ENCODE results near the gene TMPRSS15.

Gene TMPRSS15

GRCh38 chr21:18403735-18404450 lies at the start of gene TMPRSS15:
Gene TMPRSS15 (minus strand): TSS chr21:18403785. CDS start chr21:18403622, 163 bp downstream.
- Mint-ChIP-seq H3K27ac (ENCODE audit: low read depth) (no peak within 1 kb of the TSS), H3K36me3 (ENCODE audit: insufficient read depth) (no peaks in the 10 kb centered on the region), H3K27me3 (no peaks in the 10 kb centered on the region), H3K4me3 (no peak within 1 kb of the TSS), H3K9me3 (peaks cover 5% of the 10 kb centered on the region), H3K4me1 (no peaks in the 10 kb centered on the region)
- ATAC-seq (replicated peaks; ENCODE audit: extremely low read depth, poor library complexity, severe bottlenecking) (no peak), DNase-seq (ENCODE audit: low spot score in 2 of 2) (no peak)

DNA sequence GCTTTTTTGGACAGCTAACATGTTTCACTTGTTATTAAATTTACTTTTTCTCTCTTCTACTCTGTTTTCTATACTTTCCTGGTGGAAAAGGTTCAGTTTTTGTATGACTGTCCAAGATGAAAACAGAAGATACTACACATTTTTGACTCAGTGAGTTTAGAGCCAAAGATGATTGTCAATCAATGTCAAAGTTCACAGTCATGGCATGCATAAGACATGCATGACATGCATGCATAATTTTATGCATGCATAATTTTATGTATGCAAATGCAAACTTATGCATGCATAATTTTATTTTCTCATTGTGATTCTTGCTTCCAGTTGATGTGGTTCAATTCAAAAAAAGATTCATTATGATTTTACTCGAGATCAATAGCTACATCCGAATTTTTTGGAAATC lies 48.1 kb upstream of the TMPRSS15 start:
- DNase-seq (ENCODE audit: low spot score in 2 of 2) = no peak
- no peak for ATAC-seq (replicated peaks; ENCODE audit: extremely low read depth, poor library complexity, severe bottlenecking)
- no peaks in the 10 kb centered on the region for H3K27me3 Mint-ChIP-seq
- peaks cover 12% of the 10 kb centered on the region for H3K9me3 Mint-ChIP-seq
- no peak overlapping the region for H3K4me3 Mint-ChIP-seq
- no peak overlapping the region for H3K27ac Mint-ChIP-seq (ENCODE audit: low read depth)
- H3K4me1 Mint-ChIP-seq = no peaks in the 10 kb centered on the region
- no peaks in the 10 kb centered on the region for H3K36me3 Mint-ChIP-seq (ENCODE audit: insufficient read depth)

DNA sequence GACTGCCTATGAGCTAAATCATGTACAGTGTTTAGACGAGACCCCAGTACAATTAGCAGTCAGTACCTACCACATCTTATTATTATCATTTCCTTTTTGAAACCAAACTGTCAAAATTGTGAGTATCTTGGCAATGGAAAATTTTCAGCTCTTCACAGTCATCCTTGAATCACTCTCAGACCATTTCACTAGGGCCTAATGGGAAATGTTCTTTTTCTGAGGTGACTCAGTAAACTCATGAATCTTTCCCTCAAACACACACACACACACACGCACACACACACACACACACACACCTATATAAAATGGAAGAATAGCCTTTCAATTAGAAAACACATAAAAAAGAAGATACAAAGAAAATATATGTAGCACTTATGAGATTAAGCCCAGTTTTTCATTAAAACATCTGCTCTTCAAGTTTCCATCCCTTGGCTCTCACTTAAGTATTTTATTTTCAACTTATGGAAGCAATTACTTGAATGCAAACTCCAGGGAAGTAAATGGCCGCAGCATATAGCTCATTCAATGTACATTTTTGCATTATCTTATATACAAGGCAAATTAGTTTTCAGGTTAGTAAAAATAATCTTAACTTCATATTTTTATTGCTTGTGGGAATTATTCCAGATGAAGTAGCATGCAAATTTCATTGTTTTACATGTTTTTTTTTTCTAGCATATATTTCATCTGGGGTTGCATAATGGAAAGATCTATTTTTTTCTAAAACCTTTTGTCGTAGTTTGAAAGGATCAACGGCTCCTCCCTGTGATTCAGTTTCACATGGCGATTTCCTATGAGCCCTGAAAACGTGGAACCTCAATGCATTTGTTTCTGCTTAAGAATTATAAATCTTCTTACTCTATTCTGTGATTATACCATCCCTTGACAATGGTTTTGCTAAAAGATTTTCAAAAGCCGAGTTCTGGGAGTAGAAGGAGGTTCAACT lies 46.3 kb upstream of the TMPRSS15 start:
- H3K27me3 Mint-ChIP-seq = no peaks in the 10 kb centered on the region
- ATAC-seq (replicated peaks; ENCODE audit: extremely low read depth, poor library complexity, severe bottlenecking) = no peak
- H3K9me3 Mint-ChIP-seq = peaks cover 12% of the 10 kb centered on the region
- no peak for DNase-seq (ENCODE audit: low spot score in 2 of 2)
- H3K4me3 Mint-ChIP-seq = no peak overlapping the region
- no peaks in the 10 kb centered on the region for H3K36me3 Mint-ChIP-seq (ENCODE audit: insufficient read depth)
- H3K4me1 Mint-ChIP-seq = no peaks in the 10 kb centered on the region
- no peak overlapping the region for H3K27ac Mint-ChIP-seq (ENCODE audit: low read depth)

DNA sequence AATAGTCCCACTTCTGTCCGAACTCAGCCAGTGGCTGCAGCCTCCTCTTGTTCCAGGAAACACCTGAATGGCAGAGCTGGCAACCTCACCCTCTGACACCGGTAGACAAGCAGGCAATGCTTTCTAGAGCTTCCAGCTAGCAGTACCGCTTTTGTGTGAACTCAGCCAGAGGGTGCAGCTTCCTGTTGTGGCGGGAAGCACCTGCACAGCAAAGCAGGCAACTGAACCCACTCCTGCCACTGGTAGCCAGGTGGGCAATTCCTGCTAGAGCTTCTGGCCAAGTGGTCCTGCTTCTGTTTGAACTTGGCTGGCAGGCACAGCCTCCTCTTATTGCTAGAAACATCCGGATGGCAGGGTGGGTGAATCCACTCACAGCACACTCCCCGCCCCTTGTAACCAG lies 40.1 kb upstream of the TMPRSS15 start:
- ATAC-seq (replicated peaks; ENCODE audit: extremely low read depth, poor library complexity, severe bottlenecking) = no peak
- Mint-ChIP-seq H3K4me1 (no peaks in the 10 kb centered on the region), H3K4me3 (no peak overlapping the region), H3K27ac (ENCODE audit: low read depth) (no peak overlapping the region), H3K36me3 (ENCODE audit: insufficient read depth) (no peaks in the 10 kb centered on the region), H3K9me3 (peaks cover 6% of the 10 kb centered on the region), H3K27me3 (no peaks in the 10 kb centered on the region)
- DNase-seq (ENCODE audit: low spot score in 2 of 2) = no peak

- H3K9me3 Mint-ChIP-seq = peaks cover 6% of the 10 kb centered on the region
- ATAC-seq (replicated peaks; ENCODE audit: extremely low read depth, poor library complexity, severe bottlenecking) (no peak), DNase-seq (ENCODE audit: low spot score in 2 of 2) (no peak)
- H3K36me3 Mint-ChIP-seq (ENCODE audit: insufficient read depth) = no peaks in the 10 kb centered on the region
- no peaks in the 10 kb centered on the region for H3K27me3 Mint-ChIP-seq
- H3K4me1 Mint-ChIP-seq = no peaks in the 10 kb centered on the region
- H3K4me3 Mint-ChIP-seq = no peak overlapping the region
- H3K27ac Mint-ChIP-seq (ENCODE audit: low read depth) = no peak overlapping the region
Measured at GRCh38 chr21:18443085-18443484, 39.5 kb upstream of the TMPRSS15 start.

- H3K4me3 Mint-ChIP-seq = no peak overlapping the region
- DNase-seq (ENCODE audit: low spot score in 2 of 2) (no peak), ATAC-seq (replicated peaks; ENCODE audit: extremely low read depth, poor library complexity, severe bottlenecking) (no peak)
- no peaks in the 10 kb centered on the region for H3K4me1 Mint-ChIP-seq
- no peaks in the 10 kb centered on the region for H3K36me3 Mint-ChIP-seq (ENCODE audit: insufficient read depth)
- no peaks in the 10 kb centered on the region for H3K27me3 Mint-ChIP-seq
- no peak overlapping the region for H3K27ac Mint-ChIP-seq (ENCODE audit: low read depth)
- peaks cover 4% of the 10 kb centered on the region for H3K9me3 Mint-ChIP-seq
Measured at GRCh38 chr21:18430341-18430740, 26.8 kb upstream of the TMPRSS15 start.

- Mint-ChIP-seq H3K4me1 (no peaks in the 10 kb centered on the region), H3K27ac (ENCODE audit: low read depth) (no peak overlapping the region), H3K36me3 (ENCODE audit: insufficient read depth) (no peaks in the 10 kb centered on the region), H3K4me3 (no peak overlapping the region), H3K27me3 (no peaks in the 10 kb centered on the region), H3K9me3 (peaks cover 8% of the 10 kb centered on the region)
- ATAC-seq (replicated peaks; ENCODE audit: extremely low read depth, poor library complexity, severe bottlenecking) = no peak
- no peak for DNase-seq (ENCODE audit: low spot score in 2 of 2)
Measured at GRCh38 chr21:18424276-18424675, 20.7 kb upstream of the TMPRSS15 start.

- no peaks in the 10 kb centered on the region for H3K27me3 Mint-ChIP-seq
Measured at GRCh38 chr21:18417141-18417790, 13.7 kb upstream of the TMPRSS15 start.

DNA sequence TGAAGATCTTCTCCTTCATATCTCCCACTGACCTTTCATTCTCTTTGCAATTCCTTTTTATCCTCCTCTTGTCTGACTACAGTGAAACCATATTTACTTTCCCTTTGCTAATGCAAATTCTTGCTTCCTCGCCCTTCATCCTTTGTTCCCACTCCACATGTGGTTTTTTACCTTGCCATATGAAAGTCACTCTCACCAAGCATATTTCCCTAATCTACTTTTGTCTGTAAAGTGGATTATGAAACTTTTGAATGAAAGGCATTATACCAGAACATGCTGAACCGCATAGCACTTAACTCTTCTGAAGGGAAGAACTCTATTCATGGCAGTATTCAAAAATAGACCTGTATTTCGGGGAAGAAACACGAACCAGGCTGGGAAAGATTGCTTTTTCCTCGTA lies 8.0 kb upstream of the TMPRSS15 start:
- Mint-ChIP-seq H3K36me3 (ENCODE audit: insufficient read depth) (no peaks in the 10 kb centered on the region), H3K27ac (ENCODE audit: low read depth) (no peak overlapping the region), H3K4me1 (no peaks in the 10 kb centered on the region), H3K4me3 (no peak overlapping the region), H3K9me3 (peaks cover 12% of the 10 kb centered on the region), H3K27me3 (no peaks in the 10 kb centered on the region)
- ATAC-seq (replicated peaks; ENCODE audit: extremely low read depth, poor library complexity, severe bottlenecking) = no peak
- no peak for DNase-seq (ENCODE audit: low spot score in 2 of 2)

More at GRCh38 chr21:18417141-18417790, 13.7 kb upstream of the TMPRSS15 start:
- no peaks in the 10 kb centered on the region for H3K4me1 Mint-ChIP-seq
- H3K9me3 Mint-ChIP-seq = peaks cover 10% of the 10 kb centered on the region
- H3K36me3 Mint-ChIP-seq (ENCODE audit: insufficient read depth) = no peaks in the 10 kb centered on the region
- H3K4me3 Mint-ChIP-seq = no peak overlapping the region
- no peak overlapping the region for H3K27ac Mint-ChIP-seq (ENCODE audit: low read depth)
- no peak for ATAC-seq (replicated peaks; ENCODE audit: extremely low read depth, poor library complexity, severe bottlenecking)
- DNase-seq (ENCODE audit: low spot score in 2 of 2) = no peak

DNA sequence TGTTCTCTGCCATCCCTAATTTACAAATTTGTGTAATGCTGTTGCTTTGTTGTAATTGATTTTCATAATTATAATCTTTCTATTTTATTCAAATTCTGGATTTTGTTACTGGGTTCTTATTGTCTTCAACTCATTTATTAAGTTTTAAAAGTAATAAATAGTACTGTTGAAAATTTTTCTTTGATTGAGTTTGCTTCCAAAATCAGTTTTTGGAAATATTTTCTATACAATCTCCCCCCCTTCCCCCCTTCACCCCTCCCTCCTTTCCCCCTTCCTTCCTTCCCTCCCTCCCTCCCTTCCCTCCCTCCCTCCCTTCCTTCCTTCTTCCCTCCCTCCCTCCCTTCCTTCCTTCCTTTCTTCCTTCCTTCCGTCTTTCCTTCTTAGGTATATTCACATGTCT lies 6.0 kb upstream of the TMPRSS15 start:
- Mint-ChIP-seq H3K4me1 (no peaks in the 10 kb centered on the region), H3K27me3 (no peaks in the 10 kb centered on the region), H3K4me3 (no peak overlapping the region), H3K27ac (ENCODE audit: low read depth) (no peak overlapping the region), H3K36me3 (ENCODE audit: insufficient read depth) (no peaks in the 10 kb centered on the region), H3K9me3 (peaks cover 12% of the 10 kb centered on the region)
- DNase-seq (ENCODE audit: low spot score in 2 of 2) (no peak), ATAC-seq (replicated peaks; ENCODE audit: extremely low read depth, poor library complexity, severe bottlenecking) (no peak)

GRCh38 chr21:18398843-18399242 lies 4.7 kb downstream of the TMPRSS15 start:
- DNase-seq (ENCODE audit: low spot score in 2 of 2) (no peak), ATAC-seq (replicated peaks; ENCODE audit: extremely low read depth, poor library complexity, severe bottlenecking) (no peak)
- no peaks in the 10 kb centered on the region for H3K36me3 Mint-ChIP-seq (ENCODE audit: insufficient read depth)
- no peaks in the 10 kb centered on the region for H3K4me1 Mint-ChIP-seq
- H3K9me3 Mint-ChIP-seq = peaks cover 17% of the 10 kb centered on the region
- no peak overlapping the region for H3K4me3 Mint-ChIP-seq
- H3K27ac Mint-ChIP-seq (ENCODE audit: low read depth) = no peak overlapping the region
- H3K27me3 Mint-ChIP-seq = no peaks in the 10 kb centered on the region

DNA sequence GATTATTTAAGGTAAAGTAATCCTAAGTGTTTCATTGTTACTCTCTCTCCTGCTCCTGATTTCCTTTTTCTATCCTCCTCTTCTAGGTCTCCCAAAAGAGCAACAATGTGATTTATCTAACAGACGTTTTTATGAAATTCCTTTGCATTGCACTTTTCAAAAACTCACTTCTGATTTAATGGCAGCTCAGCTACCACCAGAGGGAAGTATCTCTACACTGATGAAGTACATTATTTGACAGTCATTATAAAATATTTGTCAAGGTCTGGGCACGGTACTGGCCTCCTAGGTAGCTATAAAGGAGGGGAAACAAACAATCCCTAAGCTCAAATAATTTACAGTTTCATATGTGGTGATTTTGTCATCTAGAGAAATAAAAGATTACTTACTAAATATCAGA lies 15.6 kb downstream of the TMPRSS15 start:
- Mint-ChIP-seq H3K4me1 (no peaks in the 10 kb centered on the region), H3K9me3 (peaks cover 10% of the 10 kb centered on the region), H3K4me3 (no peak overlapping the region), H3K27me3 (no peaks in the 10 kb centered on the region), H3K36me3 (ENCODE audit: insufficient read depth) (no peaks in the 10 kb centered on the region), H3K27ac (ENCODE audit: low read depth) (no peak overlapping the region)
- DNase-seq (ENCODE audit: low spot score in 2 of 2) (no peak), ATAC-seq (replicated peaks; ENCODE audit: extremely low read depth, poor library complexity, severe bottlenecking) (no peak)
